SU-DHL-6 (cell line): ENCODE data around the gene CDHR2.

Experiments
- H2AFZ ChIP-seq: fragments of 200-600 bp; sonication (generic); 2 replicates; pipeline ENCODE4 v1.6.1; 2014; ENCODE audit warnings: low read depth, mild to moderate bottlenecking, moderate library complexity, mixed read lengths, antibody characterized with exemption, low read length; ENCODE audit not compliant: severe bottlenecking
- H3F3A ChIP-seq: fragments of 200-600 bp; shearing (Covaris generic); 2 replicates; pipeline ENCODE4 v1.6.0; 2016; ENCODE audit warnings: antibody characterized with exemption, mild to moderate bottlenecking; ENCODE audit not compliant: insufficient read depth
- H3K27ac ChIP-seq: fragments of 200-600 bp; sonication (generic); 2 replicates; pipeline ENCODE4 v1.5.1; 2016; ENCODE audit warnings: low read depth, mild to moderate bottlenecking, low read length, moderate library complexity, mixed read lengths
- H3K27me3 ChIP-seq: fragments of 200-600 bp; sonication (generic), shearing (Covaris generic); 2 replicates; pipeline ENCODE4 v1.6.0; 2014; ENCODE audit warnings: mild to moderate bottlenecking, low read length
- H3K36me3 ChIP-seq: fragments of 200-600 bp; sonication (generic); 2 replicates; pipeline ENCODE4 v1.6.1; 2014; ENCODE audit warnings: mild to moderate bottlenecking, low read length, mixed read lengths
- H3K4me2 ChIP-seq: fragments of 300-600, 200-600 bp; shearing (Covaris generic), sonication (generic); 2 replicates; pipeline ENCODE4 v1.6.0; 2014; ENCODE audit warnings: low read length, low read depth, mild to moderate bottlenecking; ENCODE audit not compliant: poor library complexity, severe bottlenecking
- H3K4me3 ChIP-seq: fragments of 200-600 bp; sonication (generic); 2 replicates; pipeline ENCODE4 v1.5.1; 2014; ENCODE audit warnings: antibody characterized with exemption, low read length, mild to moderate bottlenecking, mixed read lengths; ENCODE audit not compliant: insufficient read depth, poor library complexity, severe bottlenecking
- H3K79me2 ChIP-seq: fragments of 200-600 bp; sonication (generic); 2 replicates; pipeline ENCODE4 v1.6.1; 2014; ENCODE audit warnings: mild to moderate bottlenecking, low read length, moderate library complexity; ENCODE audit not compliant: insufficient read depth
- H3K9ac ChIP-seq: fragments of 200-600 bp; sonication (generic); 2 replicates; pipeline ENCODE4 v1.7.0; 2014; ENCODE audit warnings: mild to moderate bottlenecking, low read length
- H3K9me2 ChIP-seq: fragments of 200-600 bp; sonication (generic); replicated peaks from 2 replicates; pipeline ENCODE4 v1.6.1; 2014; ENCODE audit warnings: low read length; ENCODE audit not compliant: insufficient read depth
- H3K9me3 ChIP-seq: fragments of 200-600 bp; sonication (generic); 2 replicates; pipeline ENCODE4 v1.6.1; 2014; ENCODE audit warnings: low read length, mixed read lengths; ENCODE audit not compliant: insufficient read depth
- H4K20me1 ChIP-seq: fragments of 200-600 bp; sonication (generic); 2 replicates; pipeline ENCODE4 v1.6.1; 2014; ENCODE audit warnings: low read depth, mild to moderate bottlenecking, antibody characterized with exemption, low read length, moderate library complexity, mixed read lengths
- EZH2phosphoT487 ChIP-seq: fragments of 200-600 bp; sonication (generic), shearing (Covaris generic); conservative IDR thresholded peaks from 2 replicates; pipeline ENCODE4 v1.6.1; 2018; ENCODE audit warnings: mild to moderate bottlenecking, antibody characterized with exemption, low read length, moderate library complexity, mixed read lengths
- TF ChIP-seq, protein P1 (sequence below): fragments of 200-600 bp; sonication (generic); IDR thresholded peaks from one replicate; pipeline ENCODE4 v1.5.1; 2017; ENCODE audit warnings: antibody characterized with exemption, mild to moderate bottlenecking, low read length, moderate library complexity; ENCODE audit not compliant: insufficient read depth, poor library complexity, severe bottlenecking

The CDHR2 gene

DNA sequence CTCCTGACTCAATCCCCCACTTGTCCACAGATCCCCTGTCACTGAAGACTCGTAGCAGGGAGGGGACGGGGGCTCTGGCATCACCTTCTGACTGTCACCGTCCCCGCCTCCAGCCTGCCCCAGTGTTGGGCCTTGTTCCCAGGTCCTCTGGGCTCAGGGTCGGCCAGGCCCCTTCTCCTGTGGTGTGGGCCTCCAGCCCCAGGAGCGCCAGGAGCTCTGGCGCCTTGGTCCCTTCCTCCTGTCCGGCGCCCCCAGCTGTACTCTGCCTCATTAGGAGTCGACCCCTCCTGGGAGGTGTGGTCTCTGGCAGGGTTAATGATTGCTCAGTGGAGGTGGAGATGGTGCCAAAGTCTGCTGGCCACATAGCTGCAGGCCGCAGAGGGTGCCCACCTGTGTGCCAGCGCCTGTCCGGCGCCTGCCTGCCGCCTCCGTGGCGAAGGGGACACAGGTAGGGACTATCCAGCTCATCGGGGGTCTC is at the start of gene CDHR2:
Gene CDHR2 (plus strand): TSS at position 376 of the 478 bp plus-strand sequence. CDS start 16,011 bp downstream, outside the sequence.
- H3K9me3 ChIP-seq, result no peaks in the 10 kb centered on the region
- H3K36me3 ChIP-seq, result no peaks in the 10 kb centered on the region
- no peaks in the 10 kb centered on the region for H3K27me3 ChIP-seq
- H3K4me2 ChIP-seq, result no peak within 1 kb of the TSS
- H3K27ac ChIP-seq, result no peak within 1 kb of the TSS
- no peak within 1 kb of the TSS for H2AFZ ChIP-seq
- H3K9ac ChIP-seq, result no peak within 1 kb of the TSS
- no peaks in the 10 kb centered on the region for H3K9me2 ChIP-seq
- H3K79me2 ChIP-seq, result no peaks in the 10 kb centered on the region
- no peaks in the 10 kb centered on the region for H4K20me1 ChIP-seq
- no peak within 1 kb of the TSS for H3K4me3 ChIP-seq
- no peaks in the 10 kb centered on the region for H3F3A ChIP-seq
- TF ChIP-seq, protein P1, sequence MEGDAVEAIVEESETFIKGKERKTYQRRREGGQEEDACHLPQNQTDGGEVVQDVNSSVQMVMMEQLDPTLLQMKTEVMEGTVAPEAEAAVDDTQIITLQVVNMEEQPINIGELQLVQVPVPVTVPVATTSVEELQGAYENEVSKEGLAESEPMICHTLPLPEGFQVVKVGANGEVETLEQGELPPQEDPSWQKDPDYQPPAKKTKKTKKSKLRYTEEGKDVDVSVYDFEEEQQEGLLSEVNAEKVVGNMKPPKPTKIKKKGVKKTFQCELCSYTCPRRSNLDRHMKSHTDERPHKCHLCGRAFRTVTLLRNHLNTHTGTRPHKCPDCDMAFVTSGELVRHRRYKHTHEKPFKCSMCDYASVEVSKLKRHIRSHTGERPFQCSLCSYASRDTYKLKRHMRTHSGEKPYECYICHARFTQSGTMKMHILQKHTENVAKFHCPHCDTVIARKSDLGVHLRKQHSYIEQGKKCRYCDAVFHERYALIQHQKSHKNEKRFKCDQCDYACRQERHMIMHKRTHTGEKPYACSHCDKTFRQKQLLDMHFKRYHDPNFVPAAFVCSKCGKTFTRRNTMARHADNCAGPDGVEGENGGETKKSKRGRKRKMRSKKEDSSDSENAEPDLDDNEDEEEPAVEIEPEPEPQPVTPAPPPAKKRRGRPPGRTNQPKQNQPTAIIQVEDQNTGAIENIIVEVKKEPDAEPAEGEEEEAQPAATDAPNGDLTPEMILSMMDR, result no peak
- TF ChIP-seq EZH2phosphoT487, result no peak

GRCh38 chr5:176500511-176500910 is 48.6 kb upstream of the CDHR2 start:
- Histone ChIP-seq H3K9me2 (no peaks in the 10 kb centered on the region), H3K9ac (no peak overlapping the region), H3K4me3 (no peak overlapping the region), H3K9me3 (no peaks in the 10 kb centered on the region), H3K36me3 (peaks cover 24% of the 10 kb centered on the region; the same call in 1 of the 2 replicates), H3K4me2 (no peak overlapping the region), H4K20me1 (no peaks in the 10 kb centered on the region), H3K27ac (no peak overlapping the region), H2AFZ (no peak overlapping the region), H3K27me3 (no peaks in the 10 kb centered on the region), H3K79me2 (no peaks in the 10 kb centered on the region), H3F3A (0 out of 2 replicates have a peak, but pooled peaks cover 4% of the 10 kb centered on the region)
- TF ChIP-seq, protein P1, result no peak
- TF ChIP-seq EZH2phosphoT487, result no peak

DNA sequence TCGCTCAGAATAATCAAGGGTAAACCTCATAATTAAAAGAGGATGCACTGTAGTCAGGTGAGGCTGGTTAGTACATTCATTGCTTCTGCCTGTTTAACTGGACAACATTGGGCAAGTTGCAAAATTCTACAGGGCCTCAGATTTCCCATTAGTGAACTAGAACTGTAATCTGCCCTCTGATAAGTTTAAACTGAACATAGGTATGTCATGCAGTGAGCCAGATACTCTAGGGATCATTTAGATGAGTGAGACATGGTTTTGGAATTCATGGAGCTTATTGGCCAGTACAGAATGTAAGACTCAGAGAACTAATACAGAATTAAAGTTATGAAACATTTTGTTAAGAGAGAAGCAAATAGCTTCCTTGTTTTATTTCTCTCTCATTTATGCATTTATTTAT is 47.8 kb upstream of the CDHR2 start:
- no peaks in the 10 kb centered on the region for H3K79me2 ChIP-seq
- H2AFZ ChIP-seq, result no peak overlapping the region
- no peak overlapping the region for H3K27ac ChIP-seq
- H3K4me3 ChIP-seq, result no peak overlapping the region
- no peaks in the 10 kb centered on the region for H3K9me3 ChIP-seq
- H3K9me2 ChIP-seq, result no peaks in the 10 kb centered on the region
- no peak overlapping the region for H3K9ac ChIP-seq
- H3K4me2 ChIP-seq, result no peak overlapping the region
- H3K36me3 ChIP-seq, result peaks cover 24% of the 10 kb centered on the region; the same call in 1 of the 2 replicates
- no peaks in the 10 kb centered on the region for H4K20me1 ChIP-seq
- 0 out of 2 replicates have a peak, but pooled peaks cover 4% of the 10 kb centered on the region for H3F3A ChIP-seq
- no peaks in the 10 kb centered on the region for H3K27me3 ChIP-seq
- TF ChIP-seq EZH2phosphoT487, result no peak
- TF ChIP-seq, protein P1, result no peak
